ENCODE results near the gene RNF133.

RNF133 gene, protein sequence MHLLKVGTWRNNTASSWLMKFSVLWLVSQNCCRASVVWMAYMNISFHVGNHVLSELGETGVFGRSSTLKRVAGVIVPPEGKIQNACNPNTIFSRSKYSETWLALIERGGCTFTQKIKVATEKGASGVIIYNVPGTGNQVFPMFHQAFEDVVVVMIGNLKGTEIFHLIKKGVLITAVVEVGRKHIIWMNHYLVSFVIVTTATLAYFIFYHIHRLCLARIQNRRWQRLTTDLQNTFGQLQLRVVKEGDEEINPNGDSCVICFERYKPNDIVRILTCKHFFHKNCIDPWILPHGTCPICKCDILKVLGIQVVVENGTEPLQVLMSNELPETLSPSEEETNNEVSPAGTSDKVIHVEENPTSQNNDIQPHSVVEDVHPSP

DNA sequence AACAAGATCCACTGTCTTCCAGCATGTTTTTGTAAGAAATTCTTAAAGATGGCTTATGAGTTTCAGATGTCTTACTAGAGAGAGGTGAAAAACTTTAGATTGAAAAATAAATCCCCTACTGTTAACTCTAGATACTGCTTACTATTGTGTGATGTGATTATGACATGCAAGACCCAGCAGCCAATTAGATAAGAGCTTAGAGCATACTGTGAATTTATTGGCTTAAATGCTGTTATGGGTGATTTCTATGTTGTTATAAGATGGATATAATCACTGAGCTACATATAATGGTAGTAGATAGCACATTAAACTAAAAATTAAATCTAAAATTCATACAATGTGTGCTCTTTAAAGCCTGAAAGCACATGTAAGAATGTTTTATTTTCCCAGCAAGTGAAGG is at the start of gene RNF133:
RNF133 (minus strand) TSS at position 101 of the 400 bp plus-strand sequence. CDS start 199 bp downstream, outside the sequence.
- DNase-seq = no peak

DNA sequence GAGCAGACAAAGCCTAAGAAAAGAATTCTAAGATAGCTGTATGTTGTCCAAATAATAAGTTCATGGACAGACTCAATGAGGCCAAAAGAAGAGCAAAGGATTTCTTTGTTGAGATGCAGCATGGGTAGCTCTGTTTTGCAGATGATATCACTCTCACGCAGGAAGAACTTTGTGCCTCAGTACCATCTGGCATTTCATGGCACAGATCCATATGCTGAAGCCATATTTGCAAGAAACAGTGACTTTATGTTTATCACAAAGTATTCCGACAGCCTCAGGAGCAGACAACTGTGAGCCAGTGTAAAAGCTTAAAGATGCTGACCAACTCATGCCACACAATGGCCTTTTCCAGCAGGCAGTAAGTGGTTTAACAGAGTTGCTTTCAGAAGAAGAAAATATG is 49.3 kb upstream of the RNF133 start:
- DNase-seq = no peak

DNA sequence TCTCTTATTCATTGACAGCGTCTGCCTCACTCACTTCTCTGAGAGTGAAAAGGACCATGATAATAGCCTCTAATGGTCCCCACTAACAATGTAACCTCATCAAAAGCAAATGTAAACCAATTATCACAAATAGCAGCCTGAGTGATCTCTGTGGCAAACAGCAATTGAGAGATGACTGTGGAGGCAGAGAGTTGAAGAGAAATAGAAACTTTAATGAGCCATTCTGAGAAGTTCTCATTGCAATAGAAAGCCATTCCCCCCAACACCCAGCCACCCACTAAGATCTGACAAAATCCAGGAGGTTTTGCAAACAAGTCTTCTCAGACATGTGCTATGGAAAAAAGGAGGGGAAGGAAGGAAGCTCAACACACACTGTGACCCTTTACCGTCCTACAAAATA is 48.0 kb upstream of the RNF133 start:
- no peak for DNase-seq

DNA sequence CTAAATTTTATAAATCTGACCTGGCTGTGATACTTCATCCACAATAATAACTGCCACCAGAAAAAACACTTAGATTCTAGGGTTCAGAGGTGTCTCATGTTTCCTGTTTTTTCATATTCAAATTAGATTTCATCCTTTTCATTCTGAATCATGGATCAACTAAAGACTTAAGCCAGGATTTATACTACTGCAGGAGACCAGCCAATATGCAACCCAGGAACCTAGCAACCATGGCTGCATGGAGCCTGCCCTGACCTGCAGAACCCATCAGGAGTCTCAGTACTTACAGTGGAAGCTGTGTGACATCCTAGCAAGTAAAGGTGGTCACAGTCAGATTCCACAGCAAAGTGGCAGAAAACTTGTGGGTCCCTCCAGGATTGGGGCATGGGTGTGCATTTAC is 44.3 kb upstream of the RNF133 start:
- DNase-seq = no peak

DNA sequence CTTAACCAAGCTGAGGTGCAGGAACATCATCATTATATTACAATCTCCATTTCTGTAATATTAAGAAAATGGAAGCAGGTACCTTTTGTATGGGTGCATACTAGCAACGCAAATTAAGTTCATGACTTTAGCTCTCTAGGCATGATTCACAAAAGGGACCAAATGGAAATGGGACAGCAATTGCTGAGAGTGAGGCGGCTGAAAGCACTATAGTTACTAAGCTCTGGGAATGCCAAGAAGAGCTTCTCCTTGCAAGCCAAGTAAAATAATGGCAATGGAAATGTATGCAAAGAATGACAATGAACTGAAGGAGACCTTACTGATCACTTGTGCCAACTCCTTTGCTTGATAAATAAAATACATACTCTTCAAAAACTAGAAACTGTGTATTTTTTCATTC is 40.0 kb upstream of the RNF133 start:
- DNase-seq = no peak

DNA sequence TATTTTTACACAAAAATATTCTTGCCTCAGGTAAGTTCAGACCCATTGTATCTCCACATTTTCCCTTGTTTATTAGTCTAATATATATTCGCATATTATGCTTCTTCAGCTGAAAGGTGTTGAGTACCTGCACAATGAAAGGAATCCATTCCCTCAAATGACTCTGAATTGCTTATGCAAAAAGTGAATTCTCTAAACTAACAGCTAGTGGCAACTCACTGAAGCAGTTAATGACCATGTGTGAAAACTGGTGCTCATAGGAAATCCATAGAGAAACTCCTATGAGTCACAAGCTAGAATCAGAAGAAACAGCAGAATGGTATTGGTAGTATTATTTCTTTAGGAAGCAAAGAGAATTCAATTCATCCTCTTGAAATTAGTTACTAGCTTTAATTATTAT is 37.3 kb upstream of the RNF133 start:
- DNase-seq = no peak

DNA sequence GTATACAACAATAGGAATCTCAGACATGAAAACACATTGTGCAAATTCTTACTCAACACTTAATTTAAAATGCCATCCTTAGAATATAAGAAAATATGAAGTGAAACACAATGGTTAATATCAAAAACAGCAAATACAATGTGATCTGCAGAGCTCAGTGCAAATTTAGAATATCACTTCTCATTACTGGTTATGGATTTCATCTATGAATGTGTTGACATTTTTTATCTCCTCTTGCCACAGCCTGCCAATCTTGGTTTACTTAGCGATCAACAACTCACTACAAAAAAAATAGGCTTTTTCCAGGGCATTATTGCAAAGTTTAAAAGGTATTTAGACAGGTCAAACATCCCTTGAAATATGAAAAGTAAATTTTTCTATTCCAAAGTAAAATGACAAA is 28.8 kb upstream of the RNF133 start:
- DNase-seq = no peak

DNA sequence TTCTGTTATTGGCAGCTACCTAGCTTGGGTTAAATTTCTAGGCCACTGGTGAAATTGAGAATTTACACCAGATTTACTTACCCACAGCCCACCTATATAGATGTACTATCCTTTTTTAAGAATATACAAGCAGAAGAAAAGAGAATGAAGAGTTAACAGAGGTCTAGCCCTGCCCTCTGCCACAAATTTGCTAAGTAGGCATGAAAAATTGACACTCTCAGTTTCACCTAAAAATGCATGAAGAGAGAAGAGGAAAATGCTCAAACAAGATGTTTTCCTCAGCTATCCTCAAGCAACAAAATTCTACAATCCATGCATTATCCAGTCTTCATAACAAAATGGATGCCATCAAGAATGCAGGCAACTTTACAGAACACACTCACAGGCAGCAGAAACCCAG is 28.4 kb upstream of the RNF133 start:
- no peak for DNase-seq

DNA sequence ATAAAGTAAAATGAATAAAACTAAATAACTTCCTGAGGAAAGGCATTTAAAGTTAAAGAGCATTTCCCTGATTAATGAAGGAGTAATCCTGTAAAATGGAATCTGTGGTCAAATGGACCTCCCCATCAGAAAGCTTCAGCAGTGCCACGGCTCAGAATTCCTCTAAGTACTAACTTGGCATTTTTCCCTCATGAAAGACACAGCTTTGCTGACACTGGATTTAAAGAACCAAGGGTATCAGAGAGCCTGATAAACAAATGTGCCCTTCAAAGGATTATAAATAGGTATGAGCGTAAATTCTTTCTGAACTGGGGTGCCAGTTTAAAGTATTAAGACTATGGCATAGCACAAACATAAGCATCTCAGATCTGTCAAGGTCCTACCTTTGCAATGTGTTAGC is 28.0 kb upstream of the RNF133 start:
- no peak for DNase-seq

DNA sequence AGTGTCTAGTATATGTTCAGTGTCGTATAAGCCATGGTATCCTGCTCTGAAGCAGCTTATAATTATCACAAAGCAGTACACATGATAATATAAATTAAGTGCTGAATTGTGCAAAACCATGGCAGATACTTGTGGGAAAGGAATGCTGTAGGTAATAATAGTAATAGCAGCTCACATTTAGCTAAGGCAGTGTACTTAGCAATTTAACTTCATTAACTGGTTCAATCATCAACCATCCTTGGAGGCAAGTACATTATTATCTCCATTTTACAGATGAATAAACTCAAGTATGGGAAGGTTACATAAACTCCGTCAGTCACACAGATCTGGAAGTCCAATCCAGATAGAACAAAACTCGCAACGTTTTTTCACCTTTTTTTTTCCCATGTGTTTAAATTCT is 25.4 kb upstream of the RNF133 start:
- DNase-seq = no peak

DNA sequence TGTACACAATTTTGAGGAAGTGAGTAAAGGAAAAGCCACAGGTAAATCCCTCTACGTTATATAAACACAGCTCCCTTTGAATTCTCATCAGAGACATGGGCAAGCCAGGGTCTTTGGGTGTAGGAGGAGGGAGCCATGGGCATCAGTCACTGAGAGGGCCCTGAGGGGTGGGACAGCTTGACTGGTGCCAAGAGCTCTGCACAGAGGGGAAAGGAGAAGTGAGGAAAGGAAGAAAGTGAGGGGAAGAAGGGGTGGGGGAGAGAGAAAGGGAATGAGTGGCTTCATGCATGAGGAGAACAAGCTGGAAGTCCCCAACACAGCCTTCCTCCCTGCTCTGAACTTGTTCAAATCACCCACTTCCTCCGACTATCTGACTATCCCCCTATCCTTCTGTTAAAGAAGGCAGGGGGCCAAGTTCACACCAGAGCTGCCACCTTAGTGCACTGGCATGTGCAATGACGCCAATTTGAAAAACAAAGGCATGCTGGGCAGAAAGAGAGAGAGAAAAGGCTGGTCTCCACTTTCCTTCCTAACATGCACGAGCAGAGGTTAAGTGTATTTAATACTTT is 20.2 kb upstream of the RNF133 start:
- DNase-seq = no peak

DNA sequence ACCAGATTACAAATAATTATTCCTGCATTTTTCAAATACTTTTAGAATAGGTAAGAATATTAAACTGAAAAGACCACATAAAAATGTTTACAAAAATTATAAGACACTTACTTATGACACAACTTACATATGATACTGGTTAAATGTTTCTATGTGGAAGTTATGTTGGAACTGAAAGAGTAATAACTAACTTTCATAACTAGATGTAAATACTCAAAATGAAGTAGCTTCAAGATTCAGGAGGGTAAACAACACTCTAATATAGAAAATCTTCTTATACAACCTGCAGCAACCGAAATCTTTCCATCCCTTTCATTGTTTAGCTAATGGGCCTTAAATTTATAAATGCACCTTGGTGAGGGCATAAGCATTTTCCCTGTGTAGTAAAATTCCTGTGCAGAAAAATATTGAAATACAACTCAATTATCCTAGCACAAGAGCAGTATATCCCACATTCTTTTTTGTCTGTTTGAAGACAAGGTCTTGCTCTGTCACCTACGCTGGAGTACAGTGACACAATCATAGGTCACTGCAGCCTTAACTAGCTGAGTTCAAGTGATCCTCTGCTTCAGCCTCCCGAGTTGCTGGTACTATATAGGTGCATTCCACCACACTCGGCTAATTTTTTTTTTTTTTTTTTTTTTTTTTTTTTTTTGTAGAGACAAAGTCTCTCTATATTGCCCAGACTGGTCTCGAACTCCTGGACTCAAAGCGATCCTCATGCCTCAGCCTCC is 18.6 kb upstream of the RNF133 start:
- DNase-seq = no peak

DNA sequence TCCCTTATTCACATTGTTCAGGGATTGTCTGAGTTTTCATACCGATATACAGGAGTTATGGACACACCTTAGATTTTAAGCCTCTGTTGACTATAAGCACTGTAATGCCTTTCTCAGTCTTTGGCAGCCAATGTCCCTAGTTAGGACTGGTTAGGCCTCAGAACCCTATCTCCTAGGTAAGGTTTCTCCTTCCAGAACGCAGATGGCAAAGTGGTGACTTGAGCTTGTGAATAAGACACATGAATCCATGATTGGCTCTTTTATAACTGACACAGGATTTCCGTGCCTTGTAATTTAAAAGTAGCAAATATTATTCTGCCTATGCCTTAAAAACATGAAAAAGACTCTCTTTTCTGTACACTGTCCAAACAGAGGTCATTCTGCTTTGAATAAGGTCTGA is 16.3 kb upstream of the RNF133 start:
- DNase-seq = no peak

DNA sequence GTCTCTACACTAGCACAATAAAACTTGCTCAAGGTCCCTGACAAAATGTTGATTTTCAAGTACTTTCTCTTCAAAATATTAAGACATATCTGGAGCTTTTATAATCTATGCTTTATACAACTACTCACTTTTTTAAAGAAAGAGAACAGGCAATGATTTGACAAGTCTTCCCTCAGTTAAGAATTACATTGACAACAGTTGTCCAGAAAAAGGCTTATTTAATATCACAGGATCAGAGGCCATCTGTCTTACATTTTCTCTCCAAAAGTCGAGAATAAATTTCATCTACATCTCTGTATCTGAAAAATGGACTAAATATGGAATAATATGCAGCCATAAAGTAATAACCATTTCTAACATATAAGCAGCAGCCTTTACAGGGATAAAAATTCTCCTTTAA is 12.0 kb upstream of the RNF133 start:
- no peak for DNase-seq

DNA sequence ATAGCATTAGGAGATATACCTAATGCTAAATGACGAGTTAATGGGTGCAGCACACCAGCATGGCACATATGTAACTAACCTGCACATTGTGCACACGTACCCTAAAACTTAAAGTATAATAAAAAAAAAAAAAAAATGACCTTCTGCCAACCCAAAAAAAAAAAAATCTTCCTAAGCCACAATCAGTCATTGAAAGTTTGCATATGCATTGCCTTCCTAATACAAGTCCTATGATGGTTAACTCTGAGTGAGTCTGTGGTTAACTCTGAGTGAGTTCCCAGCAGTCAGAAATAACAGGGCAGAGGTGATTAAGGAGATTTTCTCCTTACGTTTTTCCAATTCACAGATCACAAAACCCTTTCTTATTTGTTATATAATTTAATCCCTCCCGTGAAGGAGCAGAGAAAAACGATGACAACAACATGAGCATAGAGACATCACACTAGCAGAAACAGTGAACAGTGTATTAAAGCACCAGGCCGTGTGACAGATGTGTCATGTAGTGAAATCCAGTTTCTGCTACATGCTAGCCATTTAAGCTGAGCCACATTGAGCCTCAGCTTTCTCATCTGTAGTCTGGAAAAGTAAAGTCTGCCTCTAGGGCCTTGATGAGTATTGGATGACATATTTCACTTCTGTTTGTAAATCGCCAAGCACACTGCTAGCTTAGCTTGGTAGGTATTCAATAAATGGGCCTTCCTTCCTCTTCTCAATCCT is 11.2 kb upstream of the RNF133 start:
- no peak for DNase-seq

DNA sequence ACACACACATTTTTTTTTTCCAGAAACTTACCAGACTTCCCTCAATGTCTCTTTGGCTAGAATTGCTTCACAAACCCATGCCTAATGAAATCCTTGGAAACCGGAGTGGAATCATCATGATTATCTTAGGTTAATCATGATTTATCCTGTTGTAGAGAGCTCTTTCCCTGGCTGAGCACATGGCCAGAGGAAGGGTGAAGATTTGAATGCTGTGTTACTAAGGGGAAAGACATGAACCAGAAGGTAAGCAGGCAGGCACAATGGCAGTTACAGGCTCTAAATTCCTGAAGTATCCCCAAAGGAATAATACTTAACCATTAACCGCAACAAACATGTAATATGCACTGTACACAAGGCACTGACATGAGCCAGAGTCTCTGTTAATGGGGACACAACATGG is 7.9 kb upstream of the RNF133 start:
- DNase-seq = no peak

DNA sequence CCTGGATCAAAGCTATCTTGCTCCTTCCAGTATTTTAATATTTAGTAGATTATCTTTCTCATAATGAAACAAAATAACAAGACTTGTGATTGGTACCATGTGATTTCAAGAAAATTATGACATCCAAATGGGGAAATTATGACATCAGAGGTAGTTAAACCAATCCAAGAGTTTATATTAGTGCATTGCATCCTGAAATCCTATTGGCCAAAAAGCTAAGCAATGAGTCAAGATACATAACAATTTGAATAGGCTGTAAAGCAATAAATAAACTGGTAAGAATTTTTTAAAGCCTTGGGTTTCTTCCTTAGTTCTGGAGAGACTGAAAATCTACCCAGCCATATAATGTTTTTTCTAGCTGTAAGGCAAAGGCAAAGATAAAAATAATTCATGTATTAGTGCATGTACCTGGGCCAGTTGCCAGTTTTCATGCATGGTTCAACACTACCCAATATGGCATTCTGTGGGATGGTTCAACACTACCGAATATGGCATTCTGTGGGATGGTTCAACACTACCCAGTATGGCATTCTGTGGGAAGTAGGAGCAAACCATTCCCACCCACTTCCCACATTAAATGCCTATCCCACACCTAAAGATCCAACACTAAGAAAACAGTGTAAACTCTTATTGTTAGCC is 4.1 kb upstream of the RNF133 start, which contains the start of gene RNF148:
RNF148 (minus strand) TSS at position 51 of the 639 bp plus-strand sequence. CDS start 172 bp downstream, outside the sequence.
- DNase-seq = no peak

DNA sequence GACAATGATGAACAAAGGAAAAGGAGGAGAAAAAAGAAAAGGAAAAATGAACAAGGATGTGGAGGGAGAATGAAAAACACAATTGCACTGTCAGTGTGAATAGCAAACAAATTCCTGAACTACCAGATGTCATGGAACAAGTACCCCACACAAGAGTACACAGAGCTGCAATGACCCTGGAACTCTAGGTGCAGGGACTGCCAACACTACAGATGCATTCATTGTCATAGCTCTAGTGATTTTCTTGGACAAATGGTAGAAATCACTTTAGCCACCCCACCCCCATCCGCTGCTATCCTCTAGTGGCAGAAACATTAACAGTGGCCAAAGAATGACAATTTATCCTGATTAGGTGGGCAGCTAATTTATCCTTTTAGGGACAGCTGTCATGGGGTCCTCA is 3.1 kb downstream of the RNF133 start:
- DNase-seq = no peak

DNA sequence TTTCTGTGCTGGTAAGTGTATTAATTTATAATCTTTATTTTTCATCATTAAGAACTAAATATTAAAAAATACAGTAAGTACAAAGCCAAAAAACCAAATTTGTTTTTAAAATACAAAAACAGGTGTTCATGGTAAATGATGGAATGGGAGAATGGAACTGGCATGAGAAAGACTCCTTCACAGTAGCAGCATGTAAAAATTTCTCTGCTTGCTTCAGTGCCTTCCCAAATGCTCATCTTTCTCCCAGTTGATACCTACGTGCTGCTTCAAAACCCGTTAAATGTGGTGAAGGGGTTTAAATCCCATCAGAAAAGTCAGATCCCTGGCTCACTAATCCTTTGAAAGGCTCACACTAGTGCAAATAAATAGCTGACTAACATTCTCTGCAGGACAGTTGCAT is 4.2 kb downstream of the RNF133 start:
- DNase-seq = no peak

DNA sequence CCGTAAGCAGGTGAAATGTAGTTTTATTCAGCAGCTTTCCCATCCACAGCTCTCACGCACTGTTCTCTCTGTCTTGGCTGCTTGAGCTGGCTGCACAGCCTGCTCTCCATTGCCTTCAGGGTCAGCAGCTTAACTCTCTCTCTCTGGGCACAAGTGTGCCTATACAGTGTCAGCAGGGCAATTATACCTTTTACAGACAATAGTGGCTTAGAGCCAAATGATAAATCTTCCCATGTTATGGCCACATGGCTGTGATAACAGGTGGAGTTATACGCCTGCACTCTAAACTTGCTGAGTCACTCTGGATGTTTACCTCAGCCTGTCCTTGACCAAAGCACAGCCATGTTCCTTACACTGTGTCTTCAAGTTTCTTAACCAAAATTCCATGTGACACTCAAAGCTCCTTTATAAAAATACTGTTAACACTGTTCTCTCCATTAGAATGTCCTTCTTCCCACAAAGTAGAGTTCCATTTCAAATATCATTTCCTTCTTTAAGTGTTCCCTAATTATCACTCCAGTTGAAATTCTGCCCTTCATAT is 6.1 kb downstream of the RNF133 start:
- no peak for DNase-seq

DNA sequence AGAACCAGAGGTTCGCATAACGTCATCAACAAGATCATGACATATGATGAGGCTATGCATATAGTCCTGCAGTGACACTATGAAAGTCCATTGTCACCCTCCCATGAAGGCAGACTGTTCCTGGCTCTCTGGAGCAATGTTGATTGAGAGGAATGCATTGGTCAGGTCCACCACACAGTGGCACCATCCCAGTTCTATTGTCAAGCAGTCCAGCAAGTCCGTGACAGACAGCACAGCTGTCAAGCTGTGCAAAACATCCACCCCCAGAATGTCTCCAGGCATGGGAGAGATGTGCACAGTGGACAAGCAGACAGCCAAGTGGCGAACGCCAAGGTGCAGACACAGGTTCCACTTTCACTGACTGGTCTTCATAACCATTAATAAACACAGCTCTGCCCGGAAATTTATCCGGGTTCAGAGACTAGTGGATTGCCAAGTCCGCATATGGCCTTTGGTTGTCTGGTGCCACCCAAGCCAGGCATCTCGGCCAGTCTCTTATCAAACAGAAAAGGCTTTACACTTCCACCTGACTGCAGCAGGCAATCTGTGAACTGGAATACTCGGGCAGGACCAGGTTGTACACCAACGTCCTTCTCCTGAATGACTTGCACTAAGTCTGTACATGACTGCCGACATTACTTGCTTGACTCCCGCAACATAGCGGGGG is 7.2 kb downstream of the RNF133 start:
- DNase-seq = no peak
